Right hindlimb (tissue), 1 donor: ENCODE results near the gene LIN28B.

Source experiments
- DNase-seq: peaks from one replicate; pipeline ENCODE4 v3.0.0-alpha.2; 2018

LIN28B gene

GRCh38 chr6:105116150-105116549, 159.2 kb downstream of the LIN28B start:
- DNase-seq, result no peak

GRCh38 chr6:105120570-105120969, 163.7 kb downstream of the LIN28B start:
- no peak for DNase-seq

GRCh38 chr6:105121981-105122380, 165.1 kb downstream of the LIN28B start:
- no peak for DNase-seq

- no peak for DNase-seq
Observed at GRCh38 chr6:105122717-105123116, 165.8 kb downstream of the LIN28B start.
